GM19351 (cell line): ENCODE measurements around the gene ARHGAP11A.

ENCODE experiments used
- ATAC-seq: cut with Tn5 transposase; IDR thresholded peaks from one replicate; pipeline ENCODE4 v1.9.1; 2021; ENCODE audit warnings: mild to moderate bottlenecking, moderate library complexity; ENCODE audit not compliant: unreplicated experiment

The ARHGAP11A gene

DNA sequence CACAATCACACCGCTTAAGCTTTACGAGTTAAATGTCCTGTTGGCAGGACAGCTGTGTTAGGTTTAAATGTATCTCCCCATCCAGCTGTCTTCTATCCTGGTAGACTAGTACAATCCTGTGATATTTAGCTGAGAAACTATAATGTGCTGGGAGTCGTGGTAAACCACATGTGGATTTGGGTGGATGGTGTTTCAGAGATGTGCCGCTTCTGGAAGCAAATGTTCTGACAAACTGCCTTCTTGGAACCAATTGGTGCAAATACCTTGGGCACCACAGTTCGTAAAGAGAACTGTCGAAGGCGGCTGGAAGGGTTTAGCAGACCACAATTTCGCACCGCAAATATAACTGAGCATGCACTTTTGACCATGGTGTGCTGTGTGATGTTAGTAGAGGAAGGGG lies 41.2 kb downstream of the ARHGAP11A start:
- no peak for ATAC-seq

- ATAC-seq, result no peak
Measured at GRCh38 chr15:32657198-32657883, 42.0 kb downstream of the ARHGAP11A start.

DNA sequence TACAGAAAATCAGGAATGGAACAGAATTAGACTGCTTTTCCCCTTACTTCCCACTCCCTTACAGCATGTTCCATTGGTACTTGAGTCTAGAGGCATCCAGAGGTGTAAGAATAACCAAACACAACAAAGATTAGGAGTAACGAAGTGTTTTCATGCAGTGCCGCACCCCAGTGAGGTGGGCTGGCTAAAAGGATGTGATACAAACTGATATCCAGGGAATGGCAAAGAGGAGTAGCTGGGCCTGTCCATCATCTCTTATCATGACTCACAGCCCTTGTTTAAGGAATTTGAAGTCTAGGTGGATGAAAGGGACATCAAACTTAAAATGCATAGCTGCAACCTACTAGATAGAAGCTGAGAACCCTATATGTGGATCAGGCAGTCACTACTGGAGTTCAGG lies 42.6 kb downstream of the ARHGAP11A start:
- no peak for ATAC-seq

- ATAC-seq, result no peak
Measured at GRCh38 chr15:32659340-32660155, 44.2 kb downstream of the ARHGAP11A start.

DNA sequence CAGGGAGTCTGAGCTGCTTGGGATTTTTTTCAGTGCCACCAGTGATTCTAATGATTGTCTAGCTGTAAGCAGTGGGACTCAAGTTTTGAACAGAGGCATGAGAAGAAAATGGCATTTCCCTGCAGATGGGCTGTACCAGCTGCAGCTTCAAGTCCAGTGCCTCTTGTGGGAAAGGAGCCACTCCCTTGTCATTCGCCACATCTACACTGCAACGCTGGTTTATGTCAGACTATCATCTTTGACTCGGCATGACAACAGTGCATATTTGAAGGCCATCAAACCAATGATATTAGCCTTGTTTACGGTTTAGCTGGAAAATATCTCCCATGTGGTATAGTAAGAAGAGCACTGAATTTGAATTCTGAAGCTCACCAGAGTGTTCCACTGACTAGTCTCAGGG lies 48.4 kb downstream of the ARHGAP11A start:
- no peak for ATAC-seq

DNA sequence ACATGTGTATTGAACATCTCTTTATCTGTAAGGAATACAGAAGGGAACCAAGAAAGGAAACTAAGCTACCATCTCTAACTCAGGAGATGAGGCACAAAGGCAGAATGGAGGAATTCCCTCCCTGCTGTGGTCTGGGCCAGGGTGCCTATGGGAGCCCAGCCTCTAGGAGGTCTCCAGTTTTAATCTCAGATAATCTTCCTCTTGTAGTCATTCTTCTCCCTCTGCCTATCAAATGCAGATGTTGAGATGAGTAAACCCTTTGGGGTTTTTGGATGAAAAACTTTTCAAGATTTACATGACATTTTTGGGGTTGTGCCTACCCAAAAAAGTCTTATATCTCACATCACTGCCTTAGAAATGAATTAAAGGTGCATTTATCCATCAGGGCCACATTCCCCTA lies 49.5 kb downstream of the ARHGAP11A start:
- no peak for ATAC-seq

DNA sequence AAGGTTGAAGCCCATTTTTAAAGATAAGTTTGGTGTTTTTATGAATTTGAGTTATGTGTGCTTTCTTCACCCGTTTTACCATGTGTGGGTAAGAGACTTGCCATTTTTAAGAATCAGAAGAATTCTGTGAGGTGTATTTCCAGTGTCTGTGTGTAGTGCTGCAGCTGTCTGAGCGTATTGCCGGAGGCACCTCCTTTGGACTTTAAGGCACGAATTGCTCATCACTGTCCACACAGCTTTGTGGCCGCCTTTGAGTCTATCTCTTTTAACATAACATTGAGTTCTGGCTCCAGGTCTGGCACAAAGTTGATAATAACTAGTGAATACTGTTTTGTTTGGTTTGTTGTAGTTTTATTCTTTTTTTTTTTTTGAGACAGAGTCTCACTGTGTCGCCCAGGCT lies 52.0 kb downstream of the ARHGAP11A start:
- no peak for ATAC-seq

DNA sequence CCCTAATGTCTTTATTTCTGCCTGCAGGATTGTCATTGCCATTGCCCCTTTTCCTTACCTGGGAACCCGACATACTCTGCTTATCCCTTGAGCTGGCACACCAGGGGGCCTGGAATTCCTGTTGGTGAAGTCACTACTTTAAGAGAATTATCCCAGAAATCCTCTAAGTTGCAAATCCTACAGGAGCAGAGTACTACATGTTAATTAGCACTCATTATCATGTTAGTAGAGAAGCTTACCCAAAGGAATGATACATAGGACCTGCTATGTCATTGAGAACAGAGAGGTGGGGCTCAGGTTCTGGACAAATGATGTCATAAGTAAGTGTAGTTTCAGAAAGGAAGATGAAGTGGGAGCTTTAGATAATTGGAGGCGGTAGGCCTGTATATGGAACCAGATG lies 53.6 kb downstream of the ARHGAP11A start:
- no peak for ATAC-seq

- no peak for ATAC-seq
Measured at GRCh38 chr15:32669896-32670611, 54.8 kb downstream of the ARHGAP11A start.

DNA sequence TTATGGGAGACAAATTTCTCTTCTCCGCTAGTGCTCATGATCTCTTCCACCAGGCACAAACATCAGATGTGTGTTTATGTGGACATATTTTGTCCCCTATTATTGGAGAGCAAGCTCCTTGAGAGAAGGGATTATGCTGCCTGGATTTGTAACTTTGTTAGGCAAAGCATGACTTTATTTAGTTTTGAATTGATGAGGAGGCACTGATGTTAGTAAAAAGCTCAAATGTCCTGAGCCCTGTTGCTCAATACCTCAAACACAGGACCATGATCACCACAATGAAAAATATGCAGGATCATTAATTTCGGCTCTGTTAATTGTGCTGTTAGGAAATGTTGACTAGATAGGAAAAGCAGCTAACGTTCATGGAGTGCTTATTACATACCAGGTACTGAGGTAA lies 55.3 kb downstream of the ARHGAP11A start:
- ATAC-seq, result no peak

DNA sequence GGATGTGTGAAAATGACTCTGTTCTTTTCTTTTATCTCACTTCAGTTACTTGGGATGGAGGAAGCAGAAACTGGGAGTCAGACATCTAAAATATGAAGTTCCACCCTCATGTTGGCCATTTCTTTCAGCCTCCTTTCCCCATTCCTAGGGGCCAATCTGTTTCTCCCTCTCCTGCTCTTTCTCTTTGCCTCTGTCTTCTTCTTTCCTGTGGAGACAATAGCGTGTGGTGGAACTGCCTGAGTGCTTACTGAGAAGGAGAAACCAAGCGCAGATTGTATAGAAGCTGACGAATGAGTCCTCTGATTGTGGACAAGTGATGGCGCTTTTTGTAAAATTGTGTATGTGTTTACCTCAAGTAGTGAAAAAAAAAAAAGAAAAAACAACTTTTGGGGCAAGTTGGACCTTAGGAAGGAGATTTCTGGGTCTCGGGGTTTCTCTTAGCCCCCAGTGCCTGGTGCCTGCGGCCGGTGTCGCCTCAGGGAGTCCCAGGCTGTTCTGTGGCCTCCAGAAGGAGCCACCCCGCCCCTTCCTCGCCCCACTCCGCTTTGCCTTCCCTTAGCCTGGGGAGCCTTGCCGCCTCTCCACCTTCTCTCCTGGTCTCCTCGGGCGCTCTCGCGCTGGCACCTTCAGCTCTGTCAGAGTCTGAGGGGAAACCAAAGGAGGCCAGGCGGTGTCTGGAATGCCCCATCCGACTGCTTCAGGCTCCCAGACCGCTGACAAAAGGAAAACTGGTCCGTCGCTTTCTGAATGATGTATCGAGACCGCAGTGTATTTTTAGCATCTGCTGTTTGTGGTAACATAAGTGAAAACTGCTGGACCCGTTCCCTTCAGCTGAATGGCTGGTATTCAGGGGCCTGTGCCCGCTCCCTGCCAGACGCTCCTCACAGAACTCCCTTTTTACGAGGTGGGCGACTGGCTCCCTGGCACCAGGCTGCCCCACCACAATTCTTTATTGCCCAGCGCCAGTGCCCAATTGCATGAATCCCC lies 56.3 kb downstream of the ARHGAP11A start:
- no peak for ATAC-seq

DNA sequence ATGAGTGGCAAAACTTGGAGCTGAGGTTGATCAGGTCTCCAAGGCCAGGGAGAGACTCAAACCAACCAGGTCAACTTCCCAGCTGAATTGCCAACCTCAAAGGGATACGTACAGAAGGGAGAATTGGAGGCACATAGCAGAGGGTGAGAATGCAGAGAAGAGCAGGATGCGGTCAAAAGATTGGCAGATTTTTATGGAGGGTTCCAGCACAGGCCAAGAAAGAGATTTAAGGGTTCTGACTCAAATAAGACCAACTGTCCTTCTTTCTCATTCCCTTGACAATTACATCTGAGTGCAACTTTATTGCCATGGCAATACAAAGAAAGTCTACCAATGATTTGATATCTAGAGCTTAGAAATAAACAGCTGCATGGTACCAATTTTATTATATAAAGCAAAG lies 59.4 kb downstream of the ARHGAP11A start:
- ATAC-seq, result no peak

- ATAC-seq, result no peak
Measured at GRCh38 chr15:32675466-32675865, 60.2 kb downstream of the ARHGAP11A start.

DNA sequence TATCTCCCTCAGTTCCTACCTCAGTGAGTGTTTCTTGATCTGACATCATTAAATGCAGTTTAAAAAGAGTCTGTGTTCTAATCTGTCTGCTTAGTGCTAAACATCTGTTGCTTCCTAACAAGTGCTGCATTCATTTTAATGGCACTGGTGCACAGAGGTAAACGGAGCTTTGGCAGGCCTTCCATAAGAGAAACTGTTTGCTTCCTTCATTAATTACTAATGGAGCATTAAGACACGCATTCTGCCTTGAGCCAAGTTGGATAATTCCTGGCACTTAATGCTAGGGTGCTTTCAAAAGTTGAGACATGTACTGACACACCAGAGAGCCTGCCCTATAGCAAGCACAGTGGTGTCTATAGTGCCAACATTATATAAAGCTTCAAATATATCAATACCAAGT lies 60.9 kb downstream of the ARHGAP11A start:
- ATAC-seq, result no peak

DNA sequence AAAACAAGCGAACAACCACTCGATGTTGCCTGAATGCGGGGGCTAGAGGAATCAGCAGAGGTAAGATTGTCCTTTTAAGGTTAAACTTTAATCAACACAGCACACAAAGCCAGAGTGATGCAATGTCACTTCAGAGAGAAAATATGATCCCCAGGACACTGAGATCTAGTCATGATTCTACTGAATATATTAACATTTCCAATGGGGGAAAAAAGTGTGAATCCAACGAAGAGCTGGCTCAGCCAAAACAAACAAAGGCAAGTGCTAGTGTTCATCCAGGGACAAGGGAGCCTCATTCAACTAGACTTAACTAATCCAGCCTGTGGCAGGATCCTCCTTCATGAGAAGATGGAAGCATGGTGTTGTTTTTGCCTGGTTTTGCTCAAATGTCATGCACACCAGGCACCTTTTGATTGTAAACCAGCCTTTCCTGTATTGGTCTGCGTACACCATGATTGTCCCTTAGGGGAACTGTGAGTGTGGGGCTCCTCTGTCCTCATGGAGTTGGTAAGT lies 62.0 kb downstream of the ARHGAP11A start:
- no peak for ATAC-seq

DNA sequence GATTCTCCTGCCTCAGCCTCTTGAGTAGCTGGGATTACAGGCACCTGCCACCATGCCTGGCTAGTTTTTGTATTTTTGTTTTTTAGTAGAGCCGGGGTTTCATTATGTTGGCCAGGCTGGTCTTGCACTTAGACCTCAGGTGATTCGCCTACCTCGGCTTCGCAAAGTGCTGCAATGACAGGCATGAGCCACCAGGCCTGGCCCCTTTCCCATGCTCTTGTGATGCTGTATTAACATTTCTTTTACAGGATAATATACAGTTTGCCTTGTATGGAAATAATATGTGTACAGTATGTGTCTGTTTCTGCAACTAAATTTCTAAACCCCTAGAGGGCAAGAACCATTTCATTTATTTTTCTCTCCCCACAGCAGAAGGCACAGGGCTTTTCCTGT lies 64.0 kb downstream of the ARHGAP11A start:
- no peak for ATAC-seq

GRCh38 chr15:32682569-32682968 lies 67.3 kb downstream of the ARHGAP11A start:
- no peak for ATAC-seq

- ATAC-seq, result no peak
Measured at GRCh38 chr15:32682977-32683630, 67.8 kb downstream of the ARHGAP11A start.

- ATAC-seq, result no peak
Measured at GRCh38 chr15:32683906-32684584, 68.7 kb downstream of the ARHGAP11A start.
